HG03196 (cell line): ENCODE results near the gene TBX4.

Source experiments
- ATAC-seq: cut with Tn5 transposase; IDR thresholded peaks from one replicate; pipeline ENCODE4 v1.9.1; 2021; ENCODE audit not compliant: unreplicated experiment

TBX4 gene

DNA sequence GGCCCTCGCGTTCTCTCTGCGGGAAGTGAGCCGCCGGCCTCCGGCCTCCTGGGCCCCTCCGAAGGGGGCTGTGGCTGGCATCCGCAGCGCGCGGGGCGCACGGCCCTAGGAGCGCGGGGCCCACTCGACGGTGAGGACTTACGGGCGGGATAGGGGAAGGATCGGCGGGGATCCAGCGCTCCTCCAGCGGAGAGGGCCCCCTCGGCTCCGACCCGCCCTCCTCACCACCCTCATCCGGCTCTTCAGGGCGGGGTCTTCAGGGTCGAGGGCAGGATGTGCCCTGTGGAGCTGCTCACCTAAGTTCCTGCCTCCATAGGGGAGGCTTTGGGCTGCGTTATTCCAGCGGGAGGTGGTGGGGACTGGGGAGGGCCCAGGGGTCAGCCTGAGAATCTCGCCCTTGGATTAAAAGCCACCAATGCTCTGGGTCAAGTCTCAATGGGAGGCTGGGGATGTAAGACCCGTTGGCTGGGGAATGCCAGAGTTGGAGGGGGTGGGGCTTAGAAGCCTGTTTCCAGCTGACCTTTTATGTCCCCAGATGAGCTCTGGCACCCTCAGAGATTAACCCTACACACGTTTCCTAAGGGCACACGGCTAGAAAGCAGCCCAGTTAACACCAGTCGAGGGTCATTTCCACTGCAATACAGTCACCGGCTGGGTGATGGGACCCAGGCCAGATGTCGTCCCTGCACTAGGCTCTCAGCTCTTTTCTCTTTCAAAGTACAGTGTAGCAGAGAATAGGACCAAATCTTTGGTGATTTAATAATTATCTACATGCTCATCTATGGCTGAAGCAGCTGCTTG lies 39.2 kb upstream of the TBX4 start:
- no peak for ATAC-seq

DNA sequence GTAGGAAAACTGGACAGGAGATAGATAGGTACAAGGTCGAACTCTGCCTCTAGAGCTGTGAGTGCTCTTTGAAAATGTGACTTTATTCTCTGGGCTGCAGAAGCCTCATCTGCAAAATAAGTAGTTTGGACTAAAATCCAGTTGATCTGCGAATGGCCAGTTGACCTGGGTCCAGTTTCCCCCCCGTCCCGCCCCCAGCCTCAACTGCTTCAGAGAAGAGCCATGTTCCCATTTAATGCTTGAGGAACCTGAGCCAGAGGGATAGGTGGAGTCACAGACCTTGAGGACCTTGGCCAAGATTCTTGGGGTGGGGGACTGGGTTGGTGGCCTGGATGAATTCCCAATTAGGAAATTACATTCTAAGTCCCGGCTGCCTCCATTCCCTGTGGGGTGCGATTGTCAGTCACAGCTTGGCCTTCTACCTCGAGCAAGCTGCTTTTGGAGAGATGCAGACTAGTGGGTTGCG lies 38.5 kb upstream of the TBX4 start:
- no peak for ATAC-seq

DNA sequence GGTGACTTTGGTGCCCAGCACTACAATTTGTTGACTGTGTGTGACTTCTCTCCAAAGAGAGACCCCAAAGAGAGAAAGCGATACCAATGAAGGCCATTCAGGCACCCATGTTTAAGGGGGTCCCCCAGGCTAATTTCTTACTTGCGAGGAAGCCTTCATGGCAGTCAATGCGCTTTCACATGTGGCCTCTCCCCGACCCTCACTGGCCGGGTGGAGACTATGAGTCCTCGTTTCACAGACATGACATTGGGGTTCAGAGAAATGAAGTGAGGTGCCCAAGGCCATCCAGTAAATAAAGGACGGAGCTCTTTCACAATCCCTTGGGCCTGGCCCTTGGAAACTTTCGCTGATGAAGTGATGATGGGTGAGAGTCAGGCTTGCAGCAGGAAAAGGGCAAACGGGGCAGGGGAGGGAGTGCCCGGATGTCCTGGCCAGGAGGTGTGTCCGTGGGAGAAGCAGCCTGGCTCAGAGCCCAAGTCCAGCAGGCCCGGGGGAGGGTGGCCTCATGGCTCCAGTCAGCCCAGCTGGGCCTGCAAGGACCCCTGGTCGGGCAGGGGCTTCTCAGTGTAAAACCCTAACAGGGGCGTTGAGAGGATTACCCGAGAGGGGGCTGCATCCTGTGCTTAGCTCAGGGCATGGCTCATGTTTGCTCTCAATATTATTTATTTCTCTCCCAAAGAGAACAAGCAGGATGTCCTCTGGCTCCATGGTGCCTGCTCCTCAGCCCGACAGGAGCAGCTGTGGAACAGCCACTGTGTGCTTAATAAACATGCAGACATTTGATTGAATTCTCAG lies 37.9 kb upstream of the TBX4 start:
- ATAC-seq = no peak

DNA sequence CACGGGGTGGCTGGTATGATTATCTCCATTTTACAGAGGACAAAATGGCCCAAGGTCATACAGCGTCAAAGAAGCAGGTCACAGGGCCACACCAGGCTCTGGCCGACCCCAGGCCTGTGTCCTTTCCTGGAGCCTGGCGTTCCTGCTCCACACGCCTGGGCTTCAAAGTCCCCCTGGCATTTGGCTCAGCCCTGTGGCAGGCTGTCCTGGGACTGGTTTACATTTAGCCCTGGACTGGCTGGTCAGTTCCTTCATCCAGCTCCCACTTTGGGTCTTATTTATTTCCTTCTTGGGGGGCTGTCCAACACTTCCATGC lies 37.3 kb upstream of the TBX4 start:
- no peak for ATAC-seq

DNA sequence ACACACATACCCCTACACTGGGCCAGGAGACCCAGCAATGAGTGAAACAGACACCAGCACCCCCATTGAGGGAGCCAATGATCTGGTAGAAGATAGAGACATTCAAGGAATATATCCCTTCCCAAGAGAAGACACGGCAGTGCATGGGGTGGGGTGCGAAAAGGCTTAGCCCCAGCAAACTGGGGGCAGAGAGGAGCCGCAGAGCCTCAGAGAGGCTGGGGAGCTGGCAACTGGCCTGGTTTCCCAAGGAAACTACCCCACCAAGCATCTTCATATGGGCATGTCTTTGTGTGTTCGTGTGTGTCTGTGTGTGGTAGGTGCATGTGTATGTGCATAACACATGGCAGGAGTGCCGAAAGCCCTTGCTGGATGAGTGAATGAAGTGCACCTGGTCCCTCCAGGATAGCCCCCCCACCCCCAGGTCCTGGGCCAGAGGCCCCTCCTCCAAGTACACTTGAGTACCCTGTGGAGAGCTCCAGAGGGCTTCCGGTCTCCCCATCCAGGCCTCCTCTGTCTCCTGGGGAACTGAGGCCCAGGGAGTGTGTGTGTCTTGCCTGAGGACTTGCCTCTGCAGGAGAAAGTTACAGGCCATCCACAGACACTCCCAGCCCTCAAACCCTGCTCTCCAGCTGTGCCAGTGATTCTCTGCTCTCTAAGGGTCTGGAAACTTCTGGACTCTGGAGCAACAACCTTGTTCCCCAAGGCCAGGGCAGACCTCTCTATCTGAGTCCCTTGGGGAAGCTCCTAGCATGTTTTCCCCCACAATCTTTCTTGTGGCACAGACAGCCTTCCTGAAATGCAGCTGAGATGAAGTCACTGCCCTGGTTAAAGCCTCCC lies 36.6 kb upstream of the TBX4 start:
- no peak for ATAC-seq

DNA sequence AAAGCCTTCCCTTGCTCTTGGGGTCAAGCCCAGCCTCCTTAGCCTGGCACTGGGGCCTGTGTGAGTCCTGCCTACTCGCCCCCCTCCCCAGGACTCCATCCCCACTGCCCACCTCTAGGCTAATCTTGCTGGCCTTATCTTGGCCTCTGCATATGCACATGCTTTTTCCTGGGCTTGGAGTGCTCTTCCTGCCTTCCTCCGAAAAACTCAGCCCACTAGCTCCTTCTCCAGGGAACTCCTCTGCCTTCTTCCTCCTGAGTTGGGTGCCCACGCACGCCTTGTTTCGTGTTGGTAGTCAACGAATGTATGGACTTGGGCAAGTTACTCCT lies 36.0 kb upstream of the TBX4 start:
- no peak for ATAC-seq

DNA sequence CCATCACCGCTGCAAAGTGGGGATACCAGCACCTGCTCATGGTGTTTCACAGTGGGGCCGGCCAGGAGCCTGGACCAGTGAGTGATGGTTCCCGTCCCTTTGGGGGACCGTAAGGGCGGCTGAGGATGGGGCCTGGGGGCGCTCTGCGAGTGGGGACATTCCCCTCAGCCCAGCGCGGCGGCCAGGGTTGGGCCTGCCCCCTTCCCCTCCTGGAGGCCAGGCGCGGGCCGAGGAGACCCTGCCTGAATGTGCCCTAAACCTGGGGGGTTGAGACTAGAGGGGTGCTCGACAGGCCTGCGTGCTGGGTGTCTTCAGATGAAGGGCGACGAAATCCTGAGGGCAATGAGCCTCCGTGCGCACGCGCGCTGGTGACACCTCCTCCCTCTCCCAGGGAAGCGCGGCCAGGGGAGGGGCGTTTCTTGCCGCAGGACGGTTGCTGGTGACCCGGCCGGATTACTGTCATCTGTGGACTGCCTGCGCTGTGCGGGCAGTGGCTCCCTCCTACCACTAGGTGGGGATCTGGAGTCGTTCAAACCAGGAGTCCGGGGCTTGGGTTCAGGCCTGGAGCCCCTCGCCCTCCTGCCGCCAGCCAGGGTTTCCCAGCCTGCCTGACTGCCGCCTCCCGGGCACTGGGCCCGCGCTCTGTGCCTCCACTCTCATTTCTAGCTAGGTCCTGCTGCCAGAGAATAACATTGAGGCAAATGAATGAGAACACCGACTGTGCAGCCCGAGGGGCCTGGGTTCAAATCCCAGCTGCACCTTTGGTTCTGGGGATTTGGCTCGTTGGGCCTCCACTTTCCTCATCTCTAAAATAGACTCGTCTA lies 35.5 kb upstream of the TBX4 start:
- ATAC-seq = no peak

DNA sequence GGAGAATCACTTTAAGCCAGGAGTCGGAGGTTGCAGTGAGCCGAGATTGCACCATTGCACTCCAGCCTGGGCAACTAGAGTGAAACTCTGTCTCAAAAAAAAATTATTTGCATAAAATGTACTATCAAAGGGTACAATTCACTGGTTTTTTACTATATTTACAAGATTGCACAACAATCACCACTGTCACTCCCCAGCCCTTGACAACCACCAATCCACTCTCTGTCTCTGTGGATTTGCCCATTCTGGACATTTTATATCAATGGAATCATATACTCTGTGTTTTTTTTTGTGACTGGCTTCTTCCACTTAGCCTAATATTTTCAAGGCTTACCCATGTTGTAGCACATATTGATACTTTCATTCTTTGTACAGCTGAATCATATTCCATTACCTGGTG lies 33.8 kb upstream of the TBX4 start:
- no peak for ATAC-seq

DNA sequence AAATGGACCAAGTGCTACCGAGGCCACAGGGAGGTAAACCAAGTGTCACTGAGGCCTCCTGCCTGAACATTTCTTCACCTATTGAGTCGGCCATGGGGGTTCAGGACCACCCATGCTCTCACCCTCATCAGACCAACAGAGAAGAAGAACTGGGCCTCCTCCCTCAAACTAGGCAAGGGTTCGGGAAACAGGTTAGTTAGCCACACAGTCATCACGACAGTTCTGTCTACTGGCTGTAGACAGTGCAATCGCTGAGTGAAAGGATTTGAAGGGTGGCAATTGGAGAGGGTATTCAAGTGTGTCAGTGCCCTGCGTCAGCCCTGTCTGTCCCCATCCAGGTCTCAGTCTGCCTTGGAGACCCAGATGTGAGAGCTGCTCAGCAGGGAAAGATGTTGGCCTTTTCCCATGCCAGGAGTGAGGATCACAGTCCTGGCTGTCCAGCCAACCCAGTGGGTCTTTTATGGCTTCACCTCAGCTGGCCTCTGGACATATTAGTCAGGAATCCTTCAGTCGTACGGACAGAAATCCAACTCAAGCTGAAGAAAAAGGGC lies 32.7 kb upstream of the TBX4 start:
- ATAC-seq = no peak

DNA sequence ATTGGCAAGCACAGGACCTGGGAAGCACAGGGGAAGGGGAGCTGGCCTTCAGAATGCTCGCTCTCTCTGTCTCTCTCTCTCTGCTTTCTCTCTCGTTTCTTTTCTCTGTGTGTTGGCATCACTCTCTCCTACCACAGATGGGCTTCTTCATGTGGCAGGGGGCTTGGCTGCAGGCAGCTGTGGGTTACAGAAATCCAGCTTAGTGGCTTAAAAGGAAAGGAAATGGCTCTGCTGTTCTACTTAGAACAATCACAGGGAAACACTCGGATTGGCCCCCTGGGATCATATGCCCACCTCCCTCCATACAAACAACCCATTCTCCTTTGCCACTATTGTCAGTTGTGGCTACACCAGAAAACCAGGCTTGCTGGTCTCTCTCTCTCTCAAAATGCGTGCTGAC lies 32.2 kb upstream of the TBX4 start:
- ATAC-seq = no peak

DNA sequence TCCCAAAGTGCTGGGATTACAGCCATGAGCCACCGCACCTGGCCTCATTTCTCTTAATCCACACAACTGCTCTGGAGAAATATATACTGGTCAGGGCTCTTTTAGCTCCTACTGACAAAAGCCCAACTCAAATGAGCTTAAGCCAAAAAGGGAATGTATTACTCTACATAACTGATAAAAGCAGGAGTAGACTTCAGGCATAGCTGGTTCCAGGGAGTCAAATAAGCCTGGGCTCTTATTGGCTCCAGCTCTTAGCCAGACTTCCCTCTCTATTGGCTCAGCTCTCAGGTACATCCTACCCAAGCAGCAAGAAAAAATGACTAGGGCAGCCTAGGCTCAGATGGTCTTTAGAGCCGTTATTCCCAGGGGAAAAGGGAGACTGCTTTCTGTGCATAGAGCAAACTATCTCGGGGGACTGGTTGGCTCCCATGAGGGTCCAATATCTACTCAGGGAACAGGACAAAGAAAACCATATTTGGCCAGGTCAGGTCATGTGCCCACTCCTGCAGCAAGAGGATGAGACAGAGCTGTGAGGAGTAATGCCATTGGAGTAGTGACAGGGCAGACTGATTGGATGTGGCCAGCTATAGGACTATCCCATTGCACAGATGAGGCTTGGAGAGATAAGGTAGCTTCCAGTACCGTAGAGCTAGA lies 31.4 kb upstream of the TBX4 start:
- ATAC-seq = no peak

DNA sequence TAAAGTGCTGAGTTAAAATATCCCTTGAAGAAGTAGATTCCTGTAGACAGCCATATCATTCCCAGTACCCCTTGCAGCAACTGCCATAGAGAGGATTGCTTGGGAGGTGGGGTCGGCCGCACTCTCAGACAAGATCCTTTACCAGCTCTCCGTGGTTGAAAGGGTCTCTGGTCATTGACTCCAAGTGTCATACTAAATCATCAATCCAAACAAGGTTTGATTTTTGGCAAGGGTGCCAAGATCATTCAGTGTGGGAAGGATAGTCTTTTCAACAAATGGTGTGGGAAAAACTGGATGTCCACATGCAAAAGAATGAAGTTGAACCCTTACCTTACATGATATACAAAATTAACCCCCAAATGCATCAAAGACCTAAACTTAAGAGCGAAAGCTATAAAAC lies 30.8 kb upstream of the TBX4 start:
- ATAC-seq = no peak

DNA sequence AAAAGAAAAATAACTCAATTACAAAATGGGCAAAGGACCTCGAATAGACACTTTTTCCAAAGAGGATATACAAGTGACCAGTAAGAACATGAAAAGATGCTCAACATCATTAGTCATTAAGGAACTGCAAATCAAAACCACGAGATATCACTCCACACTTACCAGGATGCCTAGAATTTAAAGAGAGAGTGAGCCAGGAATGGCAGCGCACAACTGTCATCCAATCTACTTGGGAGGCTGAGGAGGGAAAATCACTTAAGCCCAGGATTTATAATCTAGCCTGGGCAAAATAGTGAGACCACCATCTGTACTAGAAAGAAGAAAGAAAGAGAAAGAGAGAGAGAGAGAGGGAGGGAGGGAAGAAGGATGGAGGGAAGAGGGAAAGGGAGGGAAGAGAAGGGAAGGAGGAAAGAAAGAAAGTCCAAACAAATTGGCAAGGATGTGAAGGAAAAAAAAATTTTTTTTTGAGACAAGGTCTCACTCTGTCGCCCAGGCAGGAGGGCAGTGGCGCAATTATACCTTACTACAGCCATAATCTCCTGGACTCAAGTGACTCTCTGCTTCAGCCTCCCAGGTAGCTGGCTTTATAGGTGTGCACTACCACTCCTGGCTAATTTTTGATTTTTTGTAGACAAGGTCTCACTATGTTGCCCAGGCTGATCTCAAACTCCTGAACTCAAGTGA lies 30.0 kb upstream of the TBX4 start:
- no peak for ATAC-seq

DNA sequence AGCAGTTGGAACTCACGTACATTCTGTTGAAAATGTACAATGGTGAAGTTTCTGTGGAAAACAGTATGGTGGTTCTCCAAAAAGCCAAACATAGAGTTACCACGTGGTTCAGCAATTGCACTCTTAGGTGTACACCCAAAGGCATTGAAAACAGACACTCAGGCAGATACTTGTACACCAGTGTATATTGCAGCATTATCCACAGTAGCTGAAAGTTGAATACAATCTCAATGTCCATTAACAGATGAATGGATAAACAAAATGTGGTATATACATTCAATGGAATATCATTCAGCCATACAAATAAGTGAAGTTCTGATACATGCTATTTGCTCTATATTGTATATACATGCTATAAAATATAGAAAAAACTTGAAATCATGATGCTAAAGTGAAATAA lies 29.4 kb upstream of the TBX4 start:
- ATAC-seq = no peak

DNA sequence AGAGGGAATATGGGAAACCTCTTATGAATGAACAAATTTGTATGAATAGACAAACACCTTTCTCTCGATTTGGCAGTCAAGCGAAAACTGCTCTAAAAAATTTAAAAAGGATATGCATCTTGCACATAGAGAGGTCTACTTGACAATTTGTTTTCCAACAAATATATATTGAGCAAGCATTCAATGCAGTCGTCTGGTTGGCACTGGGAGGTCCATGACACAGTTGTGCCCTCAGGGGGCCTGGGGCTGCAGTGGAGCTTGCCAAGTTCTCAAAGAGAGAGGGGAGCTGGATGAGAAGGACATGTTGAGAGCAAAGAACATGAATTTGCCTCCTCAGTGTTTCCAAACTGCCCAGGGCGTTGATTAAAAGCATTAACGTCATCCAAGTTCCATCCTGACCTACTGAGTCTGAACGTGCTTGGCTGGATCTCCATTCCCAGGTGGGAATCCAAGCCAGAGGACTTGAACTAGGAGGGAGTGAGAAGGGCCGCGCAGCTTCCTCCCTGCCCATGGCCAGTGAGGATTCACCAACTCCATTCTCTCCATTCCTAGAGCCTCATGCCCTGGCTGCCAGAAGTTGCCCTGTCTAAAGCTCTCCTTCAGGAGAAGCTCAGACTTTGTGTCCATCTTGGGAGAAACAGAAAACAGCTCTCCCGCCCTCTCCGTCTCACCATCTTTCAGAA lies 28.1 kb upstream of the TBX4 start:
- no peak for ATAC-seq

DNA sequence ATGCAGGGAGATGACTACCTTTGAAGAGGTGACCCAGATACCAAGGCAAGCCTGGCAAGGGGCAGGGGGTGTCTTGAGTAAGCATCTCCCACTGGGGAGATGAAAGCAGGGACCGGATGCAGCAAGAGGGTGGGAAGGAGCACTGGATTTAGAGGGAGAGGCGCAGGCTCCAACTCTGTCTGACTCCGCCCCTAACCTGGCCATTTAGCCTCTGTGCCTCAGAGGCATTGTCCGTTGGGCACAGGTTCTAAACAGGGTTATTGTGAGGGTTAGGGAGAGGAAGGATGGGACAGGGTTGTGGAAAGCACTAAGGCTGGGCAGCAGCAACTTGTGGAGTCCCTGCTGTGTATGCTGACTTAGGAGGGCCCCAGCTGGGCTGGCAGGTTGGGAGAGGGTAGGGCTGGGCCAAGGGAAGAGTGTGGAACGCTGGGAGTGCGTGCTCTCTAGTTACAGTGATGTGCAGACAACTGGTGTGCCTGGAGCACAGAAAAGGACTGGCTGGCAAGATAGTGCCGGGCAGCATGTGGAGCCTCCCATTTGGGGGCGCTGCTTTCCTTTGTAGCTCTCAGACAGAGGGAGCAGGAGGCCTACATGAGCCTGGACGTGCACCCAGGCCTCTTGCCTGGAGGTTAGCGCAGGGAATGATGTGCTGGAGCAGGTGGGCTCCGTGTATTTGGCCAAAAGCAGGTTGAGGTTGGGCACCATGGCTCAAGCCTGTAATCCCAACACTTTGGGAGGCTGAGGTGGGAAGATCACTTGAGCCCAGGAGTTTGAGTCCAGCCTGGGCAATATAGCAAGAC lies 26.3 kb upstream of the TBX4 start:
- no peak for ATAC-seq

DNA sequence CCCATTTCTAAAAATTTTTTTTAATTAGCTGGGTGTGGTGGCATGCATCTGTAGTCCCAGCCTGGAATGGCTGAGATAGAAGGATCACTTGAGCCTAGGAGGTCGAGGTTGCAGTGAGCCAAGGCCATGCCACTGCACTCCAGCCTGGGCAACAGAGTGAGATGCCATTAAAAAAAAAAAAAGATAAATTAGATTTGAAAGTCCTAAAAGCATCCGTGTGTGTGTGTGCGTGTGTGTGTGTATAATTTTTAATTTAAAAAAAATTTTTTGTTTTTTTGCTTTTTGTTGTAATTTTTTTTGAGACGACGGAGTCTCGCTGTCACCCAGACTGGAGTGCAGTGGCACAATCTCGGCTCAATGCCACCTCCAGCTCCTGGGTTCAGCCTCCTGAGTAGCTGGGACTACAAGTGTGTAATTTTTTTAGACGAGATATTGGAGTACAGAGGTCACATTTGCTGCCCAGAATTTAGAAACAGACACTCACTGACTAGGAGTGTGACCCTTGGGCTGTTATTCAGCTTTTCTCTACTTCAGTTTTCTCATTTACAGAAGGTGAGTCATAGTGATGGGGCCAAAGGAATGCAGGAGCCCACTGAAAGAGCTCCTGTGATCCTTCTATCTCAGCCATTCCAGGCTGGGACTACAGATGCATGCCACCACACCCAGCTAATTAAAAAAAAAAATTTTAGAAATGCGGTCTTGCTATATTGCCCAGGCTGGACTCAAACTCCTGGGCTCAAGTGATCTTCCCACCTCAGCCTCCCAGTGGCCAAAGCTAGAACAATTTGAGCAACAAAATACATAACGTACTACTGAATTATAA lies 25.5 kb upstream of the TBX4 start:
- ATAC-seq = no peak
